Effector memory CD8-positive, alpha-beta T cell (primary cell): ENCODE measurements around the gene STAMBP.

Experiments
- ATAC-seq: fragments of 150-1000 bp; cut with Tn5 transposase; replicated peaks from 2 replicates; pipeline ENCODE4 v1.10.0; 2021; ENCODE audit warnings: mild to moderate bottlenecking, moderate library complexity
- DNase-seq, 3 experiments: peaks; one replicate each; pipeline ENCODE4 v3.0.0; 2021
- H3K27ac Mint-ChIP-seq, 2 donors: one replicate each; pipeline ENCODE4 v1.8.0; 2022; ENCODE audit warnings: mild to moderate bottlenecking in 2 of 2, mixed read lengths in 2 of 2, moderate library complexity in 2 of 2
- H3K27me3 Mint-ChIP-seq, 2 donors: one replicate each; pipeline ENCODE4 v1.8.0; 2022; ENCODE audit warnings: mixed read lengths in 2 of 2
- H3K36me3 Mint-ChIP-seq: one replicate; pipeline ENCODE4 v1.8.0; 2022; ENCODE audit warnings: mild to moderate bottlenecking, moderate library complexity, mixed read lengths; ENCODE audit not compliant: insufficient read depth
- H3K4me1 Mint-ChIP-seq, 2 donors: one replicate each; pipeline ENCODE4 v1.8.0; 2022; ENCODE audit warnings: low read depth in 2 of 2, mixed read lengths in 2 of 2
- H3K4me3 Mint-ChIP-seq, 2 donors: one replicate each; pipeline ENCODE4 v1.8.0; 2022; ENCODE audit warnings: mild to moderate bottlenecking in 2 of 2, mixed read lengths in 2 of 2, moderate library complexity in 2 of 2
- H3K9me3 Mint-ChIP-seq, 2 donors: one replicate each; pipeline ENCODE4 v1.8.0; 2022; ENCODE audit warnings: mixed read lengths in 2 of 2

STAMBP gene

DNA sequence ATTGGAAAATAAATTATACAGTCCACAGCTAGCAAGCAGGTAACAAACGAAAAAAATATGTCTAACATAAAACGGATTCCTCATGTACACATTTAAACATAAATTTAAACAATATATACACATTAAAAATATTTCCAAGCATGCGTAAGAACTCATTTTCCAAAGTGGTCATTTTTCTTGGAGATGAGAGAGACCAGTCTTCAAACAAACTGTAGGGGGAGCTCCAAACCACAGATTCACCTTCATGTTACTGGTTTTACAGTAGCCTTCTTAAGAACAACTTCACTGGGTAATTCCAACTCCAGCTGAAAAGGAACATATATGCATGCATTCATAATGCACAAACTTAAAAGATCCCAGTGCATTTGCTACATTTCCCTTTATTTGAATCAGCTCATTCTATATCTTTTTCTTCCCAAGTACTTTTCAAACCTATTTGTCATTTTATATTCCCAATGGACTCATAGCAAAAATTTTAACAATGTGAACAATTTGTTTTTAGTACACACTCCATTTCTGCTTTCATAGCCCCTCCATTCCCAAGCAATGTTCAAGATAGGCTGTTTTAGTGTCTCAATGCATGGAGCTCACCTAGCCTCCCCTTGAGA is 4.7 kb upstream of the STAMBP start:
- Mint-ChIP-seq H3K36me3 (peaks cover 6% of the 10 kb centered on the region), H3K4me1 (peaks cover 8 to 14% of the 10 kb centered on the region in 2 donors), H3K27ac (no peak overlapping the region), H3K4me3 (no peak overlapping the region), H3K9me3 (no peaks in the 10 kb centered on the region), H3K27me3 (peaks cover 0 to 13% of the 10 kb centered on the region in 2 donors)
- ATAC-seq (peak; percentile 34), DNase-seq (peak; percentile 33 to 42 (median 35))

DNA sequence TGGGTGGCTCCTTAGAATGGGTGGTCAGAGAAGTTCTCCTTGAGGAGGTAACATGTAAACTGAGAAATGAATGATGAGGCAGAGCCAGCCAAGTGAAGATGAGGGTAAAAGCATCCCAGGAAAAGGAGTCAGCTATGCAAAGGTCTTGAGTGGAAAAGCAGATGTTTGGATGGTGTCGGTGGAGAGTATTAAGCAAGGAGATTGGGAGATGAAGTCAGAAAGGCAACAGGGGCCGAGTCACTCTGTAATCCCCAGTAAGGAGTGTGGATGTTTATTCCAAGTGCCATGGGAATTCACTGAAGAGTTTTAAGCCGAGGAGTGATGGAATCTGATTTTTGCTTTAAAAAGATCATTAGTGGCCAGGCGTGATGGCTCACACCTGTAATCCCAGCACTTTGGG is 3.4 kb upstream of the STAMBP start:
- Mint-ChIP-seq H3K4me1 (peaks cover 20 to 28% of the 10 kb centered on the region in 2 donors), H3K36me3 (peaks cover 7% of the 10 kb centered on the region), H3K27me3 (peaks cover 0 to 10% of the 10 kb centered on the region in 2 donors), H3K27ac (no peak overlapping the region), H3K9me3 (no peaks in the 10 kb centered on the region), H3K4me3 (no peak overlapping the region)
- ATAC-seq = no peak
- no peak for DNase-seq

DNA sequence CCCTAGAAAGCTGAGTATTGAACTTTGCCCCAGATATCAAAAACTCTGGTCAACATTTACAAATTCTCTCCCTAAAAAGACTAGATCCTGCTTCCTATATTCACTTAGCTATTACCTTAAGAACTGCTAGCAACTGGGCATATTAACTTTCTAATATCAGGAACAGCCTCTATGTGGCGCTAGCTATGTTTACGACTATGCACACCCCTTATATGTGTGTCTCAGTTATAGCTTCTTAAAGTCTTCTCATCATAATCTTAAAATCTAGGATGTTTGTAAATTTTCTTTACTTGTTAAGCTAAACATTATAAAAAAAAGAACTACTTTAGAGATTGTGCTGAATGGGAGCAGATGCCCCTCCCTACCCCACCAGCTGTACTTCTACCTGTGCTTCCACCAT is 1.7 kb upstream of the STAMBP start:
- peak overlapping the region; percentile 39 to 100 for H3K27ac Mint-ChIP-seq
- no peaks in the 10 kb centered on the region for H3K27me3 Mint-ChIP-seq
- DNase-seq (no peak), ATAC-seq (no peak)
- H3K36me3 Mint-ChIP-seq = peaks cover 13% of the 10 kb centered on the region
- no peaks in the 10 kb centered on the region for H3K9me3 Mint-ChIP-seq
- H3K4me3 Mint-ChIP-seq = peak overlapping the region in 1 of 2 donors; percentile 96
- H3K4me1 Mint-ChIP-seq = peaks cover 29 to 41% of the 10 kb centered on the region in 2 donors

DNA sequence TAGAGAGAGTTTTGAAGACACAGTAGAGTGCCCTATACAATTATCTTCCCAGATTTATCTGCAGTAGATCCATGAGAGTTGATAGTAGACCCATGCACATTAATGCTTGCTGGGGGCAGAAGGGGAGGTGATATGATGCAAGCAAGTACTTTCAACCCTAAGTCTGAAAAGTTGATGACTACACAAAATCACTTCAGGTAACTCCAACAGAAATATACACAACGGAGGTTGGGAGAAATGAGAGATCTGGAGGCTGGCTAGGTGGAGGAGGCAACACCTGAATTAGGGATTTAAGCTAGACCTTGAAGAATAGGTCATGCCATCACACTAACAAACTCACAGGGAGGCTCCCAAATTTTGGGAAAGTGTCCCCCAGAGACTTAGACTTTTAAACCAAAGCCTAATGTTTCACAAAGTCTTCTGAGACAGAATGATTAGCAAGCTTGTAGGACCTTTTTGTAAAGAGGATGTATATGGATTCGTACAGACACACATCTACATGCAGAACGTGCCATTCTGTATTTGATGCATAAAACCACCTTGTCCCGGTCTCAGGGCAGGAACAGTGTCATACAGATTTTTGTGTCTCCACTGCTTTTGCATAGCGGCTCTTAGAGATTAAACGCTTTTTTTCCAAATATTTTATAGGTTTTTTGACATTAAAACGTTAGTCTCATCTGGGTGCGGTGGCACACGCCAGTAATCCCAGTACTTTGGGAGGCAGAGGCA is 937 bp upstream of the STAMBP start:
- peaks cover 34 to 46% of the 10 kb centered on the region in 2 donors for H3K4me1 Mint-ChIP-seq
- DNase-seq (no peak), ATAC-seq (no peak)
- H3K27me3 Mint-ChIP-seq = no peaks in the 10 kb centered on the region
- H3K9me3 Mint-ChIP-seq = no peaks in the 10 kb centered on the region
- peak overlapping the region; percentile 39 to 100 for H3K27ac Mint-ChIP-seq
- H3K4me3 Mint-ChIP-seq = peak overlapping the region; percentile 89 to 96
- peaks cover 17% of the 10 kb centered on the region for H3K36me3 Mint-ChIP-seq

DNA sequence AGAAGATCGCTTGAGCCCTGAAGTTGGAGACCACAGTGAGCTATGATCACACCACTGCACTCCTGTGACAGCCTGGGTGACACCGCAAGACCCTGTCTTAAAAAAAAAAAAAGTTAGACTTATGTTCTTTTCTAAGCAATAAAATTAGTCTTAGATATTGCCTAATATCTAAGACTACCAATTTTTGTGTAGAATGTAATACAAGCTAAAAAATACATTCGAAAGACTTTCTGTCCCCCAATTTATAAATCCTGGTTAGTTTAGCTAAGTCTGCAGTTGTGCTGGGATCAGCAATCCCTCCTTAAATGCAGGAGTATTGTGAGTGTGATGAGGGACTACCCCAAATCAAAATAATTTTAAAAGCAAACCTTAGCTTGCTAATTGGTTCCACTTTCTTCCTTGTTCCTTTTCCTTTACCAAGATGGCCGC is 358 bp upstream of the STAMBP start:
- peaks cover 34 to 47% of the 10 kb centered on the region in 2 donors for H3K4me1 Mint-ChIP-seq
- H3K27me3 Mint-ChIP-seq = no peaks in the 10 kb centered on the region
- H3K9me3 Mint-ChIP-seq = no peaks in the 10 kb centered on the region
- H3K36me3 Mint-ChIP-seq = peaks cover 18% of the 10 kb centered on the region
- ATAC-seq = no peak
- DNase-seq = no peak
- peak overlapping the region; percentile 98 to 100 for H3K27ac Mint-ChIP-seq
- peak overlapping the region; percentile 89 to 96 for H3K4me3 Mint-ChIP-seq

DNA sequence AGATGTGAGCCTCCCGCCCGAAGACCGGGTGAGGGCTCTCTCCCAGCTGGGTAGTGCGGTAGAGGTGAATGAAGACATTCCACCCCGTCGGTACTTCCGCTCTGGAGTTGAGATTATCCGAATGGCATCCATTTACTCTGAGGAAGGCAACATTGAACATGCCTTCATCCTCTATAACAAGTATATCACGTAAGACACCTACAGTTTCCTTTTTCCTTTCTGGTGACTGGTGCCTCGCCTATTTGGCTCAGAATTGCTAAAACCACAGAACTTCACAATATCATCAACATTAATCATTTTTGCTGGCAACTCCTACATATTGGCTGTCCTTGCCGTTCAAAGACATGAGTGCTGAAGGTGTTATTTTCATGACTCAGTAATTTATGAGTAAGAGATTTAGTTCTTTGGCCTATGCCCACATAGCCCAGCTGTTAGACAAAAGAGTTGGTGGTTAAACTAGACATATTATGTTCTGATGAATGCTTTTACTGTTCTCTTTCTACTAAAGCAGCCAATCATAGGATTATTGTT is 2.2 kb downstream of the STAMBP start:
- Mint-ChIP-seq H3K9me3 (no peaks in the 10 kb centered on the region), H3K4me1 (peaks cover 43 to 47% of the 10 kb centered on the region in 2 donors), H3K27ac (peak overlapping the region; percentile 98 to 100), H3K36me3 (peaks cover 24% of the 10 kb centered on the region), H3K27me3 (no peaks in the 10 kb centered on the region), H3K4me3 (peak overlapping the region; percentile 89 to 96)
- DNase-seq (peak in 2 of 3 experiments; percentile 15 to 34), ATAC-seq (peak; percentile 64)

DNA sequence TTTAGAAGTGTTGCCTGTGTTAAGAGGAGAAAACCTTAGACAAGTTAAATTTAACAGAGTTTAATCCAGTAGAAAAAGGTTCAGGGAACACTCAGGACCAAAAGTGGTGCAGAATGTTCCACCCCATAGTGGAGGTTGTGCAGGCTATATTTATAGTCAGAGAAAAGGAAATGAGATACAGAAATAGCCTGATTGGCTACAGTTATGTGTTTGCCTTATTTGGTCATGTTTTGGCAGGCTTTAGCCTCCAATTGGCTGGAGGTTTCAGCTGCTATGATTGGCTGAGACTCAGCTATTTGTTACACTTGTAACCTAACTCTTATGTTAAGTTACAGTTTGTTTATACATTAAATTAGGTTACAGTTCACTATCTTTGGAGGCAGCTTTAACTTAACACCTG is 4.2 kb downstream of the STAMBP start:
- H3K9me3 Mint-ChIP-seq = no peaks in the 10 kb centered on the region
- H3K4me1 Mint-ChIP-seq = peaks cover 39 to 44% of the 10 kb centered on the region in 2 donors
- ATAC-seq (no peak), DNase-seq (no peak)
- no peak overlapping the region for H3K27ac Mint-ChIP-seq
- H3K4me3 Mint-ChIP-seq = no peak overlapping the region
- H3K36me3 Mint-ChIP-seq = peaks cover 24% of the 10 kb centered on the region
- no peaks in the 10 kb centered on the region for H3K27me3 Mint-ChIP-seq

DNA sequence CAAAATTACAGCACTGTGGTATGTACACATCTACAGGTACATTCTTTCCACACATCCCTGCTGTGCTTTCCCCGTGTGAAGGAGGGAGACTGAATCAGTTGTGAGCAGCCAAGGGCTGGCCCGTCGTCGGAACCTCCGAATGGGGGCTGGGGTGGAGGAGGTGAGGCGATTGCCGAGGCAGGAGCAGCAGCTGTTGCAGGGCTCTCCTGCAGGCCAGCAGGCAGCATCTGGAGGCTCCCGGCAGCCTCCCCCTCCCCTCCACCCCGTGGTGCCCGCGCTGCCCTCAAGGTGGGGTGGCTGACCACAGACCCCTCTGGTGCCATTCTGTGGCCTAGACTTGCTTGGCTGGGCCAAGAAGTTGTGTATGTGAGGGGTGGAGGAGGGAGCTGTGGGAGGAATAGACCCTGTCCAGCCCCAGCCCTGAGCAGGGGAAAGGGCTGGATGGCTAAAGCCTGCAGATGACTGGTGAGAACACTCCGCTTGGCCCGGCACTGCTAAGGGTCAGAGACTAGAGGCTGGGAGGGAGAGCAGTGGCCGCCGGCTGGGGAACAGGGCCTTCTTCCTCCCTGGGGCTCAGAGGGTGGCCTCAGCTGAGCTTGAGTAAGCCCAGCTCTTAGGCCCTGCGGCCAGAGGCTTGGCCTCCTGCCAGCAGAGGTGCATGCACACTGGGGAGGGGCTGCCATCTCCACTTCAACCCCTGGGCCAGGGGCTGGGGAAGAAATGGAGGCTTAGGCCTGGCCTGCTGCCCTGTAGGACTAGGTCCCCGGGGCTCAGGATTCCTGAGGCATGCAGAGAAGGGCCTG is 7.6 kb downstream of the STAMBP start:
- Mint-ChIP-seq H3K4me3 (no peak overlapping the region), H3K36me3 (peaks cover 19% of the 10 kb centered on the region), H3K27me3 (no peaks in the 10 kb centered on the region), H3K9me3 (no peaks in the 10 kb centered on the region), H3K27ac (no peak overlapping the region), H3K4me1 (peaks cover 18 to 26% of the 10 kb centered on the region in 2 donors)
- ATAC-seq (no peak), DNase-seq (no peak)

DNA sequence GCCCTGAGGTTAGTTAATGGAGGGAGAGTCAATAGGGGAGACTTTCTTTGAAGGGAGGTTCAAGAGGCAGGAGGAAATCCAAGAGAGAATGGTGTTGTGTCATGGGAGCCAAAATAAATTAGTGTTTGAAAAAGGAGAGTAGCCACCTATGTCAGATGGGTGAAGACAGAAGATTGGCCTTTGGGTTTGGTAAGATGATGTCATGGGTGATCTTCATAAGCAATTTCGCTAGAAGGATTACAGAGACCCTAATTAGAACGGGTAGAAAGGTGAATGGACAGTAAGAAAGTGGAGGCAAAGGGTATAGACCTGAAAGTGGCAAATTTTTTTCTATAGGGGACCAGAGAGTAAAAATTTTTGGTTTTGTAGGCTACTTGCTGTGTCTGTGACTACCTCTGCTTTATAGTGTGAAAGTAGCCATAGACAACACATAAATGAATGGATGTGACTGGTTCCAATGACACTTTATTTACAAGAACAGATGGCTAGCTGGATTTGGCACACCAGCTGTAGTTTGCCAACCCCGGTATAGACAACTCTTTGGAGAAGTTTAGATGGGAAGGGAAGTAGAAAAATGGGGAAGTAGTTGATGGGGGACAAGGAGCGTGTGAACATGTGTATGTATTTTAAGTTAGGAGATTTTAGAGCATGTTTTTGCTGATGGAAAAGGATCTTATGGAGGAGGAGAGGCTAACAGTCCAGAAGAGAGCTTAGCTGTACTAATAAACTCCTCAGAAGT is 9.3 kb downstream of the STAMBP start:
- Mint-ChIP-seq H3K27ac (peak overlapping the region in 1 of 2 donors; percentile 19), H3K4me3 (no peak overlapping the region), H3K4me1 (peaks cover 15 to 24% of the 10 kb centered on the region in 2 donors), H3K36me3 (peaks cover 10% of the 10 kb centered on the region), H3K9me3 (no peaks in the 10 kb centered on the region), H3K27me3 (no peaks in the 10 kb centered on the region)
- DNase-seq (no peak), ATAC-seq (no peak)

DNA sequence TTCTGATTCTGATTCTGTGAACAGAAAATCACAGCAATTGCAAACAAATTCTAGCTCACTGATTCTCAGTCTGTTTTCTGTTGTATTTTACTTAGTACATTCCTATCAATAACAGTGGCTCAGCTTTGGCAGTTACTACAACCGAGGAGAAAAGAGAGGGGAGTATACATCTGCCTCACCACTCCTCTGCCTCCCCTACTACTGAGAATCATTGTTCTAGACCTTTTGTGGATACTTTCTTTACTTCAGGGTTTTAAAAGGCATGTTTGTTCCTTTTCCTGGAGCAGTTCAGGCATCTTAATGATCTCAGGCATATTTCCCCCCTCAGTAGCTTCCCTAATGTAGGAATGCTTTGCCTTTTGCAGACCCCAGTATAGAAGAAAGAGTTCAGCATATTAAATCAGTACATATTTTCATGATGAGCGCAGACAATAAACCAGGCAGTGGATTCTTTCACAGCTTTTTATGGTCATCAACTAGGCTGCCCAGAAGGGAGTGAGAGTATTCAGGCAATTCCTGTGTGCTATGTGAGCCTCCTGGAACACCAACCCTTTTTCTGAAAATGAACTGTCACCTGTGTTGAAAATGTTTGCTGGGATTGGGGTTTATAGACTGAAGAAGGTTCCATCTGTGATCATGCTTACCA is 10.3 kb downstream of the STAMBP start:
- no peak for DNase-seq
- H3K4me3 Mint-ChIP-seq = no peak overlapping the region
- ATAC-seq = no peak
- H3K4me1 Mint-ChIP-seq = peaks cover 15 to 24% of the 10 kb centered on the region in 2 donors
- H3K36me3 Mint-ChIP-seq = peaks cover 3% of the 10 kb centered on the region
- H3K9me3 Mint-ChIP-seq = no peaks in the 10 kb centered on the region
- H3K27me3 Mint-ChIP-seq = no peaks in the 10 kb centered on the region
- H3K27ac Mint-ChIP-seq = peak overlapping the region in 1 of 2 donors; percentile 19

DNA sequence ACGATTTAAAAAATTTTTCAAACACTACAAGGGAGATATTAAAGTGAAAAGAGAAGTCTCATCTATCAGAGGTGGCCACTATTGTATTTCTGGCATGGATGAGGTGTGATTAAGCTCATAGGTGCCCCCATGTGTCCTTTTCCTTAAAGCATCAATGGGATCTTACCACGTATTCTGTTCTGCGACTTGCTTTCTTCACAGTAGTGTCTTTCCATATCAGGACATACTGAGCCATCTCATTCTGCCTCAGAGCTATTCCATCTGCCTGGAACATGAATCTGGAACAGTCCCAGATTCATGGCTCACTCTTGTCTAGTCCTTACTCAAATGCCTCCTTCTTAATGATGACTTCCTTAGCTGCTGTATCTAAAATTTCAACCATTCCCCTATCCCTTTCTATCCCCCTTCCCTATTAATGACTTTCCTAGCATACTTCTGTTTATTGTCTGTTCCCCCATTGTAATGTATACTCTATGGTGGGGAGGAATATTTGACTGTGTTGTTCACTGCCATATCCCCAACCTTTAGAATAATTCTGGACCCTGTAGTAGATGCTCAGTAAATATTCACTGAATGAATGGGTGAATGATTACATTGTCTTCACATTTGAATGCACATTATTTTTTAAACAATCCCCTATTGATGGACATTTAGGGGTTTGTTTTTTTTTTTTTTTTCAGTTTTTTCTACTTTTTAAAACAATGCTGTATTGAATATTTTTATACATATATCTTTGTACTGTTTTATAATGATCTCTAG is 11.1 kb downstream of the STAMBP start:
- no peak overlapping the region for H3K4me3 Mint-ChIP-seq
- DNase-seq = no peak
- H3K27me3 Mint-ChIP-seq = no peaks in the 10 kb centered on the region
- no peak for ATAC-seq
- no peak overlapping the region for H3K27ac Mint-ChIP-seq
- no peaks in the 10 kb centered on the region for H3K9me3 Mint-ChIP-seq
- peaks cover 9% of the 10 kb centered on the region for H3K36me3 Mint-ChIP-seq
- peaks cover 11 to 24% of the 10 kb centered on the region in 2 donors for H3K4me1 Mint-ChIP-seq
